Psoas muscle (tissue), 8 donors: ENCODE results near the gene KCNT1. TPM values are rescaled to one million over a fixed set of nuclear protein-coding genes. Genes with fewer than 3 reads are reported as not detected.
A peak's percentile ranks its signal among the peaks of the same experiment; 100 is the strongest.

Experiments used
- ATAC-seq, 4 donors: fragments of 200-7000 bp; cut with Tn5 transposase; one replicate each; pipeline ENCODE4 v1.9.1; 2020; ENCODE audit warnings: moderate library complexity in 3 of 4, mild to moderate bottlenecking in 2 of 4
- DNase-seq, 2 donors: peaks; one replicate each; pipeline ENCODE4 v3.0.0-alpha.2; 2020
- H3K27ac ChIP-seq: fragments of 200-600 bp; one replicate; pipeline ENCODE4 v1.8.0; 2022
- H3K27me3 ChIP-seq, 3 donors: fragments of 200-600 bp in 1 of 3; one replicate each; pipeline versions ENCODE4 v1.6.1 to v1.8.0; 2013 to 2022; ENCODE audit warnings: low read length in 2 of 3, mild to moderate bottlenecking in 2 of 3, moderate library complexity in 1 of 3; ENCODE audit not compliant: insufficient read depth in 3 of 3
- H3K36me3 ChIP-seq, 2 donors: fragments of 200-600 bp in 1 of 2; one replicate each; pipeline versions ENCODE4 v1.6.1 to v1.8.0; 2013 to 2022; ENCODE audit warnings: low read depth in 1 of 2, mild to moderate bottlenecking in 1 of 2, moderate library complexity in 1 of 2; ENCODE audit not compliant: insufficient read depth in 1 of 2
- H3K4me1 ChIP-seq: fragments of 200-600 bp; one replicate; pipeline ENCODE4 v1.8.0; 2022
- H3K4me3 ChIP-seq: fragments of 200-600 bp; one replicate; pipeline ENCODE4 v1.8.0; 2022; ENCODE audit warnings: mild to moderate bottlenecking
- H3K9me3 ChIP-seq: fragments of 200-600 bp; one replicate; pipeline ENCODE4 v1.8.0; 2022
- CTCF ChIP-seq: fragments of 200-600 bp; IDR thresholded peaks from one replicate; pipeline ENCODE4 v1.8.0; 2022; ENCODE audit warnings: antibody characterized with exemption
- WGBS, 3 donors: extraction: QIAGEN DNeasy Blood & Tissue Kit; methylation state at CpG; one replicate each; pipeline versions ENCODE4 v1.1.6 to v1.1.7; 2013; 5-methylcytosine and 5-hydroxymethylcytosine counted together
- intact Hi-C, 2 donors: fragments of 100-400 bp; cut with DNase I; formaldehyde crosslinking; loops; one replicate each; pipeline versions ENCODE4 v1.11.0 to v1.14.2; 2022
- long read RNA-seq, 2 donors: library from polyadenylated mRNA; unstranded; transcript quantifications; one replicate each; pipeline ENCODE4 v2.0.0, GENCODE V29; 2021
- polyA plus RNA-seq, 3 donors: library from polyadenylated mRNA; stranded (reverse); fragments of 200-250 nt; gene quantifications; one replicate each; pipeline ENCODE4 v1.2.3, GENCODE V29; 2013
- total RNA-seq, 4 donors: library from RNA; stranded (reverse); fragmentation: NEBNext Ultra II Directional in 2 of 4; extraction: Animal tissue kit (Norgen Biotek cat#: 25700) in 2 of 4; gene quantifications; one replicate each; pipeline versions ENCODE4 v1.2.1 to v1.2.4, GENCODE V29; 2021 to 2023
- donor health status: healthy with polysubstance abuse.
- donor health status: DM: no; HTN: no; CAD: no; lungs with moderate emphysema.
- donor health status: Bipolar disorder and iron deficiency.
- donor health status: healthy.
- donor health status: DM: yes; HTN: yes; CAD: no.
- donor health status: DM: no; HTN: no; CAD: no.
- donor health status: DM: no; HTN: no; CAD: no.
- donor health status: DM: yes; HTN: yes; CAD: no.

KCNT1 gene
- 10 to 100 TPM; 10.3 to 15.0 (median 12.4) TPM for total RNA-seq
- 1 to 10 TPM; 1.1 to 3.1 (median 1.6) TPM for polyA plus RNA-seq
- long read RNA-seq, donor 1, partial matches to known transcripts = 2 of 6 reads
- long read RNA-seq, donor 1, other reads (novel, unspliced or antisense) = 4 of 6 reads
- long read RNA-seq, donor 2, partial matches to known transcripts = 5 of 11 reads
- long read RNA-seq, donor 2, other reads (novel, unspliced or antisense) = 6 of 11 reads

DNA sequence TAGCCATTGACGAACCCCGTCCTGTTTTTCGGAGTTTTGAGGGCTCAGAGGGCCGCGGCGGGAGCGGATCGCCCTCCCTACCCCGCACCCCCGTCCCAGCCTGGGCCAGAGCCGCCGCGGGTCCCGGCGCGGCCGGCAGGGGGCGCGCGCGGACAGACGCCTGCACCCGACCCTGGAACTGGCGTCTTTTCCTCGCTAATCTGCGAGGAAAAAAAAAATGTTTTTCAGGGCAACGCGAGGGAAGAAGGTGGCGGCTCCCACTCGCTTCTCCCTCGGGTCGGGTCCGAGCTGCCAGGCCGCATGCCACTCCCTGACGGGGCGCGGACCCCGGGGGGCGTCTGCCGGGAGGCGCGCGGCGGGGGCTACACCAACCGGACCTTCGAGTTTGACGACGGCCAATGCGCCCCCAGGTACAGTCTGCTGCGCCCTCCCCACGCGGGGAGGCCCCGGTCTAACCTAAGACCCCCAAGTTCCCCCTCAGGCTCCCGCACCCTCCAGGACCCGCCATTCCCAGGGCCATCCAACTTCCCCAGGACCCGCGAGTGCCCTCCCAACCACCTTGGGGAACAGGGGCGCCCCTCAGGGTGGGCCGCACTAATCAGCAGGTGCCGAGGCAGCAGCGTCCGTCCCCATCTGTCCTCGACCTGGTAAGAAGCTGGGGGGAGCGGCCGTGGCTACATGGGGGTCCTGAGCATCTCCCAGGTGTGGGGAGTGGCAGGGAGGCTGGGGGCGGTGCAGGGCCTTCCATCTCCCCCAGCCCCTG, at the start of gene KCNT1:
Gene KCNT1, plus strand, starts transcription at position 227 of the 763 bp plus-strand sequence. Its CDS starts 74 bp downstream, at position 301.
- peak; percentile 93 for TF ChIP-seq CTCF
- H3K4me1 ChIP-seq = peaks cover 6% of the 10 kb centered on the region
- intact Hi-C loops = loop anchor here in 1 of 2 donors (5.0 to 10.0 kb wide), 2 partner anchors 263 to 420 kb away; partner anchors contain the start of gene UBAC1
- H3K9me3 ChIP-seq = no peaks in the 10 kb centered on the region
- ATAC-seq (peak; percentile 62 to 87 (median 76)), DNase-seq (peak; percentile 51 to 70)
- peak within 1 kb of the TSS; percentile 50 for H3K4me3 ChIP-seq
- no peak within 1 kb of the TSS for H3K27ac ChIP-seq
- peaks cover 0 to 11% (median 5%) of the 10 kb centered on the region in 3 donors for H3K27me3 ChIP-seq
- no peaks in the 10 kb centered on the region for H3K36me3 ChIP-seq
- WGBS, 3 donors = 12 to 17% (median 14%) methylated on average over 49 to 66 of the region's 66 CpGs

DNA sequence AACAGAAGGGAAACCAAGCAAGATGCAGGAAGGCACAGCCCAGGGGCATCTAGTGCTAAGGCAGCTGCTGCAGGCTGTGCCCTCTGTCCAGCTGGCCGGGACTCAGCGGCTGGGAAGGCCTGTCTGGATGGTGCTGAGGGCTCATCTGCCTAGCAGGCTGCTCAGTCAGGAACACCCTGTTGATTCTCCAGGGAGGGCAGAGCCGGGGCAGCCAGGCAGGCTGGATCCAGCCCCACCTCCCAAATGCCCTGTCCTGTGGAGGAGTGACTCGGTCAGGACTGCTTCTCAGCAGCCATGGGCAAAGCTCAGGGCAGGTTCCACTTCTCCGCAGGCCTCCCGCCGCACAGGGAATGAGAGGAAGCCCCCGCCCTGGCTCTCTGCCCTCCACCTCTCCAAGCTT, 46.7 kb upstream of the KCNT1 start:
- WGBS, 3 donors = 54 to 65% (median 56%) methylated on average over 8 of the region's 8 CpGs
- Histone ChIP-seq H3K36me3 (no peaks in the 10 kb centered on the region), H3K27ac (no peak overlapping the region), H3K4me3 (no peak overlapping the region), H3K9me3 (no peaks in the 10 kb centered on the region), H3K4me1 (no peaks in the 10 kb centered on the region), H3K27me3 (peaks cover 0 to 16% (median 5%) of the 10 kb centered on the region in 3 donors)
- ATAC-seq = no peak
- intact Hi-C loops = no loop called here
- no peak for DNase-seq
- no peak for TF ChIP-seq CTCF

GRCh38 chr9:135657416-135657815, 44.6 kb upstream of the KCNT1 start:
- no peak for TF ChIP-seq CTCF
- WGBS, 3 donors = 81 to 84% (median 84%) methylated on average over 15 of the region's 15 CpGs
- intact Hi-C loops = no loop called here
- no peak overlapping the region for H3K27ac ChIP-seq
- H3K9me3 ChIP-seq = no peaks in the 10 kb centered on the region
- no peak for ATAC-seq
- no peak overlapping the region for H3K4me3 ChIP-seq
- peaks cover 0 to 23% (median 5%) of the 10 kb centered on the region in 3 donors for H3K27me3 ChIP-seq
- DNase-seq = no peak
- H3K4me1 ChIP-seq = no peaks in the 10 kb centered on the region
- H3K36me3 ChIP-seq = no peaks in the 10 kb centered on the region

DNA sequence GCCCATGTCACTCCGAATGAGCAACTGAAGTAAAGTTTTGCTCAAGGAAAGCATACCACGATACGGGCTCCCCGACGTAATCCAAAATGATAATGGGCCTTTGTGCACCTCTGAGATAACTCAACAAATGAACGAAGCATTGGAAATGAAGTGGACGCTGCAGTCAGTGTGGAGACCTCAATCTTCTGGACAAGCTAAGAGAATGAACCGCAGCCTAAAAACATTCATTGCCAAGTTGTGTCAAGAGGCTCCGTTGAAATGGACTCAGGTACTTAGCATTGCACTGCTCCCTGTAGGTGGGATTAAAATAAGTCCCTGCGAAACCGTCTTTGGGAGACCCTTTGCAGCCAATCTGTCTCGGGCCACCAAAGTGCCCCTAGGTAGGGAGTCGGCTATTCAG, 42.7 kb upstream of the KCNT1 start:
- peaks cover 0 to 32% (median 5%) of the 10 kb centered on the region in 3 donors for H3K27me3 ChIP-seq
- ATAC-seq (no peak), DNase-seq (no peak)
- intact Hi-C loops = no loop called here
- TF ChIP-seq CTCF = no peak
- H3K4me3 ChIP-seq = no peak overlapping the region
- no peak overlapping the region for H3K27ac ChIP-seq
- H3K4me1 ChIP-seq = no peaks in the 10 kb centered on the region
- H3K36me3 ChIP-seq = no peaks in the 10 kb centered on the region
- H3K9me3 ChIP-seq = no peaks in the 10 kb centered on the region
- 87 to 90% (median 89%) methylated on average over 13 of the region's 13 CpGs for WGBS, 3 donors
